ENCODE measurements around the gene PHACTR1.

Gene PHACTR1

GRCh38 chr6:12869816-12870432, 153.4 kb downstream of the PHACTR1 start:
- TF ChIP-seq CTCF (IDR thresholded peaks at IDR 0.05; ENCODE audit: low read depth, low read length), result no peak
- TF ChIP-seq EZH2phosphoT487 (IDR thresholded peaks at IDR 0.05; ENCODE audit: low read depth), result no peak
- no peaks in the 10 kb centered on the region for H3K4me1 ChIP-seq (ENCODE audit: low read length)
- H3K4me3 ChIP-seq (ENCODE audit: low read length), result no peak overlapping the region
- no peak overlapping the region for H2AFZ ChIP-seq (ENCODE audit: low read depth, low read length)
- H3K9ac ChIP-seq (ENCODE audit: low read length), result no peak overlapping the region
- H3K9me3 ChIP-seq (ENCODE audit: insufficient read depth, low read length), result no peaks in the 10 kb centered on the region
- no peaks in the 10 kb centered on the region for H4K20me1 ChIP-seq (ENCODE audit: insufficient read depth, low read length)
- 0 out of 2 replicates have a peak, but pooled peaks cover 8% of the 10 kb centered on the region for H3K27me3 ChIP-seq (ENCODE audit: low read depth, low read length)
- H3K27ac ChIP-seq (ENCODE audit: low read length), result no peak overlapping the region
- no peaks in the 10 kb centered on the region for H3K79me2 ChIP-seq (ENCODE audit: low read length)
- no peak overlapping the region for H3K4me2 ChIP-seq (ENCODE audit: low read length)
- no peaks in the 10 kb centered on the region for H3K36me3 ChIP-seq (replicated peaks; ENCODE audit: low read depth, low read length)

- Histone ChIP-seq H3K4me1 (ENCODE audit: low read length) (no peaks in the 10 kb centered on the region), H2AFZ (ENCODE audit: low read depth, low read length) (no peak overlapping the region), H3K4me3 (ENCODE audit: low read length) (no peak overlapping the region), H3K27me3 (ENCODE audit: low read depth, low read length) (0 out of 2 replicates have a peak, but pooled peaks cover 8% of the 10 kb centered on the region), H3K9ac (ENCODE audit: low read length) (no peak overlapping the region), H3K79me2 (ENCODE audit: low read length) (no peaks in the 10 kb centered on the region), H3K9me3 (ENCODE audit: insufficient read depth, low read length) (no peaks in the 10 kb centered on the region), H3K27ac (ENCODE audit: low read length) (no peak overlapping the region), H3K4me2 (ENCODE audit: low read length) (no peak overlapping the region), H3K36me3 (replicated peaks; ENCODE audit: low read depth, low read length) (no peaks in the 10 kb centered on the region), H4K20me1 (ENCODE audit: insufficient read depth, low read length) (no peaks in the 10 kb centered on the region)
- TF ChIP-seq EZH2phosphoT487 (IDR thresholded peaks at IDR 0.05; ENCODE audit: low read depth) (no peak), CTCF (IDR thresholded peaks at IDR 0.05; ENCODE audit: low read depth, low read length) (no peak)
Observed at GRCh38 chr6:12873691-12874090, 157.1 kb downstream of the PHACTR1 start.

- no peak for TF ChIP-seq EZH2phosphoT487 (IDR thresholded peaks at IDR 0.05; ENCODE audit: low read depth)
- no peak for TF ChIP-seq CTCF (IDR thresholded peaks at IDR 0.05; ENCODE audit: low read depth, low read length)
- Histone ChIP-seq H4K20me1 (ENCODE audit: insufficient read depth, low read length) (no peaks in the 10 kb centered on the region), H3K4me1 (ENCODE audit: low read length) (no peaks in the 10 kb centered on the region), H3K9me3 (ENCODE audit: insufficient read depth, low read length) (no peaks in the 10 kb centered on the region), H3K27me3 (ENCODE audit: low read depth, low read length) (no peaks in the 10 kb centered on the region), H3K36me3 (replicated peaks; ENCODE audit: low read depth, low read length) (no peaks in the 10 kb centered on the region), H3K4me2 (ENCODE audit: low read length) (no peak overlapping the region), H3K4me3 (ENCODE audit: low read length) (no peak overlapping the region), H3K9ac (ENCODE audit: low read length) (no peak overlapping the region), H3K27ac (ENCODE audit: low read length) (no peak overlapping the region), H3K79me2 (ENCODE audit: low read length) (no peaks in the 10 kb centered on the region), H2AFZ (ENCODE audit: low read depth, low read length) (no peak overlapping the region)
Observed at GRCh38 chr6:12875051-12875450, 158.5 kb downstream of the PHACTR1 start.

- Histone ChIP-seq H3K4me1 (ENCODE audit: low read length) (no peaks in the 10 kb centered on the region), H2AFZ (ENCODE audit: low read depth, low read length) (no peak overlapping the region), H3K4me2 (ENCODE audit: low read length) (no peak overlapping the region), H3K79me2 (ENCODE audit: low read length) (no peaks in the 10 kb centered on the region), H3K36me3 (replicated peaks; ENCODE audit: low read depth, low read length) (no peaks in the 10 kb centered on the region), H4K20me1 (ENCODE audit: insufficient read depth, low read length) (no peaks in the 10 kb centered on the region), H3K27me3 (ENCODE audit: low read depth, low read length) (no peaks in the 10 kb centered on the region), H3K9ac (ENCODE audit: low read length) (no peak overlapping the region), H3K4me3 (ENCODE audit: low read length) (no peak overlapping the region), H3K9me3 (ENCODE audit: insufficient read depth, low read length) (no peaks in the 10 kb centered on the region), H3K27ac (ENCODE audit: low read length) (no peak overlapping the region)
- TF ChIP-seq CTCF (IDR thresholded peaks at IDR 0.05; ENCODE audit: low read depth, low read length), result no peak
- no peak for TF ChIP-seq EZH2phosphoT487 (IDR thresholded peaks at IDR 0.05; ENCODE audit: low read depth)
Observed at GRCh38 chr6:12878741-12879140, 162.2 kb downstream of the PHACTR1 start.

All from OCI-LY3 (cell line).